Activated CD8-positive, alpha-beta T cell treated with anti-CD3 and anti-CD28 coated beads for 36 hours (primary cell): Measurements from ENCODE around the gene TCP11. TPM values are rescaled to one million over a fixed set of nuclear protein-coding genes. Genes with fewer than 3 reads are reported as not detected.

Experiments used
- ATAC-seq: fragments of 200-7000 bp; cut with Tn5 transposase; one replicate; pipeline ENCODE4 v1.10.0; 2021; ENCODE audit warnings: mild to moderate bottlenecking, moderate library complexity
- CTCF ChIA-PET: fragments of 350-600 bp; sonication (Branson Sonifier 250); formaldehyde crosslinking; loops from one replicate; lab custom pipeline; 2021; ENCODE audit warnings: antibody characterized with exemption; lab: Charles Lee
- POLR2A ChIA-PET: fragments of 350-600 bp; sonication (Branson Sonifier 250); formaldehyde crosslinking; loops from one replicate; lab custom pipeline; 2021; ENCODE audit warnings: antibody characterized with exemption; lab: Charles Lee
- DNase-seq: peaks from one replicate; pipeline ENCODE4 v3.0.0-alpha.2; 2020
- H3K27ac Mint-ChIP-seq: one replicate; pipeline ENCODE4 v1.8.0; 2021; ENCODE audit warnings: mild to moderate bottlenecking, mixed read lengths
- H3K27me3 Mint-ChIP-seq: one replicate; pipeline ENCODE4 v1.8.0; 2021; ENCODE audit warnings: mixed read lengths
- H3K36me3 Mint-ChIP-seq: one replicate; pipeline ENCODE4 v1.8.0; 2021; ENCODE audit warnings: low read depth, mixed read lengths
- H3K4me1 Mint-ChIP-seq: one replicate; pipeline ENCODE4 v1.8.0; 2021; ENCODE audit warnings: low read depth, mixed read lengths
- H3K4me3 Mint-ChIP-seq: one replicate; pipeline ENCODE4 v1.8.0; 2021; ENCODE audit warnings: mild to moderate bottlenecking, moderate library complexity, mixed read lengths
- H3K9me3 Mint-ChIP-seq: one replicate; pipeline ENCODE4 v1.8.0; 2021; ENCODE audit warnings: mixed read lengths
- CTCF ChIP-seq: fragments of 200-600 bp; IDR thresholded peaks from one replicate; pipeline ENCODE4 v1.8.0; 2022; ENCODE audit warnings: antibody characterized with exemption, mild to moderate bottlenecking
- intact Hi-C: fragments of 100-400 bp; cut with micrococcal nuclease; formaldehyde crosslinking; loops from one replicate; pipeline ENCODE4 v1.10.0; 2022
- total RNA-seq, 2 experiments: library from RNA; stranded (reverse); gene quantifications; one replicate each; pipeline ENCODE4 v1.2.3, GENCODE V29; 2021

TCP11 gene
- total RNA-seq, 2 experiments from 2014 or later: not detected

GRCh38 chr6:35082733-35083403, 58.3 kb downstream of the TCP11 start:
- ChIA-PET CTCF (interaction anchor here (1.1 kb wide), 1 partner anchor 124 kb away, joined by 3 read pairs; no protein-coding TSS in a partner anchor), POLR2A (no interaction called here)
- H3K36me3 Mint-ChIP-seq: peaks cover 2% of the 10 kb centered on the region
- no peak for TF ChIP-seq CTCF
- H3K4me1 Mint-ChIP-seq: no peaks in the 10 kb centered on the region
- no peak for DNase-seq
- no peak overlapping the region for H3K27ac Mint-ChIP-seq
- H3K9me3 Mint-ChIP-seq: no peaks in the 10 kb centered on the region
- no peak overlapping the region for H3K4me3 Mint-ChIP-seq
- no peaks in the 10 kb centered on the region for H3K27me3 Mint-ChIP-seq
- intact Hi-C loops: no loop called here
- ATAC-seq: no peak

GRCh38 chr6:35082046-35082732, 59.0 kb downstream of the TCP11 start:
- ATAC-seq (no peak), DNase-seq (no peak)
- POLR2A ChIA-PET: no interaction called here
- no peak overlapping the region for H3K27ac Mint-ChIP-seq
- H3K4me1 Mint-ChIP-seq: no peaks in the 10 kb centered on the region
- H3K9me3 Mint-ChIP-seq: no peaks in the 10 kb centered on the region
- CTCF ChIA-PET: no interaction called here
- intact Hi-C loops: no loop called here
- H3K4me3 Mint-ChIP-seq: no peak overlapping the region
- TF ChIP-seq CTCF: no peak
- H3K27me3 Mint-ChIP-seq: no peaks in the 10 kb centered on the region
- H3K36me3 Mint-ChIP-seq: peaks cover 2% of the 10 kb centered on the region

- Mint-ChIP-seq H3K9me3 (no peaks in the 10 kb centered on the region), H3K27me3 (no peaks in the 10 kb centered on the region), H3K36me3 (no peaks in the 10 kb centered on the region), H3K4me1 (no peaks in the 10 kb centered on the region), H3K4me3 (no peak overlapping the region), H3K27ac (no peak overlapping the region)
- ChIA-PET CTCF (no interaction called here), POLR2A (interaction anchor here (0.5 to 0.6 kb wide), 2 partner anchors 49 to 71 kb away, joined by 3 to 4 read pairs; no protein-coding TSS in a partner anchor)
- DNase-seq (no peak), ATAC-seq (no peak)
- intact Hi-C loops: no loop called here
- no peak for TF ChIP-seq CTCF
Observed at GRCh38 chr6:35081426-35081851, 59.7 kb downstream of the TCP11 start.

- POLR2A ChIA-PET: interaction anchor here (0.5 kb wide), 1 partner anchor 71 kb away, joined by 3 read pairs; no protein-coding TSS in a partner anchor
Observed at GRCh38 chr6:35080821-35081425, 60.2 kb downstream of the TCP11 start.

More at GRCh38 chr6:35080821-35081425, 60.2 kb downstream of the TCP11 start:
- CTCF ChIA-PET: no interaction called here
- TF ChIP-seq CTCF: no peak
- Mint-ChIP-seq H3K27me3 (no peaks in the 10 kb centered on the region), H3K9me3 (no peaks in the 10 kb centered on the region), H3K4me1 (no peaks in the 10 kb centered on the region), H3K36me3 (no peaks in the 10 kb centered on the region), H3K4me3 (no peak overlapping the region), H3K27ac (no peak overlapping the region)
- intact Hi-C loops: no loop called here
- ATAC-seq (no peak), DNase-seq (no peak)
